ENCODE results near the gene GNG13.
A peak's percentile ranks its signal among the peaks of the same experiment; 100 is the strongest.
"Not testable (repeated sequence)": the region's sequence is repeated elsewhere in the genome, so short reads cannot be mapped to it uniquely, and the experiment has no call there.

GNG13 gene

DNA sequence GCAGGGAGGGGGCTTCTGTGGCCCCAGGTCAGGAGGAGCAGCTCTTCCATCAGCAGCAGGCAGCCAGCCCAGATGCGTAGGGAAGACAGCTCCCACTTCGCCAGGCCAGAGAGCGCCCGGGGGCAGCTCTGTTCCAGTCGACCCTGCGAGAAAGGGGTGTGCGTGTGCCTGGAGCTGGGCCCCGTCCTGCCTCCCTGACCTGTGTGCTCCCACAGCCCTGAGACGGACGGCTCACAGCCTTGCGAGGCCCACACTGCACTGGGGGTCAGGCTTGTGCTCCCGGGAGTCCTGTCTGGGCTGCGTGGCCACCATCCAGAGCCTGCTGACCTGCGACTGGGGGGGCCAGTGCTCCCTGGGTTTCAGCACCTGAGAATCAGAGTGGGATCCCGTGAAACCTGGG, 40.5 kb downstream of the GNG13 start:
- no peak for DNase-seq

GRCh38 chr16:759110-759910, 41.2 kb downstream of the GNG13 start:
- peak; percentile 17 for DNase-seq

DNA sequence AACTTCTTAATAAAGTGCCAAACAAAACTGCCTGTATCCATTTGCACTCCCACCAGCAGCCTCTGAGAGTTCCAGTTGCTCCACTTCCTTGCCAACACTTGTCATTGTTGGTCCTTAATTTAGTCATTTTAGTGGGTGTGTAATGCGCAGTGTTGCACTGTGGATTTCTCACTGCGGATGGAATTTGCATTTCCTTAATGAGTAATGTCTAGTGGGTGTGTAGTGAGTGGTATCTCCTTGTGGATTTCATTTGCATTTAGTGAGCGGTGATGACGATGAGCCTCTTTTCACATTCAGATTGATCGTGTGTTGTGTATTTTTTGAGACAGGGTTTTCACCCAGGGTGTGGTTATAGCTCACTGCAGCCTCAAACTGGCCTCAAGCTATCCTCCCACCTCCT, 44.1 kb downstream of the GNG13 start:
- no peak for DNase-seq

GRCh38 chr16:754656-755055, 45.9 kb downstream of the GNG13 start:
- DNase-seq, result no peak

DNA sequence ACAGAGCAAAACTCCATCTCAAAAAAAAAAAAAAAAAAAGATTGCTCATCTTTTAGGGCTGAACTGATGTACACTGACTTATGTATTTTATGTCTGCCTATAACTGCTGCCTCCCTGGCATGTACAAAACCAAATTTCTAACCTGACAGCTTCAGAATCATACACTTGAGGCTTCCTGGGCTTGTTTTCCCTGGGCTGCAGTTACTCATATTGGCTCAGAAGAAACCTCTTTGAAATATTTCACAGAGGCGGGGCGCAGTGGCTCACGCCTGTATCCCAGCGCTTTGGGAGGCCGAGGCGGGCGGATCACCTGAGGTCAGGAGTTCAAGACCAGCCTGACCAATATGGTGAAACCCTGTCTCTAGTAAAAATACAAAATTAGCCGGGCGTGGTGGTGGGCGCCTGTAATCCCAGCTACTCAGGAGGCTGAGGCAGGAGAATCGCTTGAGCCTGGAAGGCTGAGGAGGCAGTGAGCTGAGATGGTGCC, 46.4 kb downstream of the GNG13 start:
- not testable (repeated sequence) for DNase-seq

DNA sequence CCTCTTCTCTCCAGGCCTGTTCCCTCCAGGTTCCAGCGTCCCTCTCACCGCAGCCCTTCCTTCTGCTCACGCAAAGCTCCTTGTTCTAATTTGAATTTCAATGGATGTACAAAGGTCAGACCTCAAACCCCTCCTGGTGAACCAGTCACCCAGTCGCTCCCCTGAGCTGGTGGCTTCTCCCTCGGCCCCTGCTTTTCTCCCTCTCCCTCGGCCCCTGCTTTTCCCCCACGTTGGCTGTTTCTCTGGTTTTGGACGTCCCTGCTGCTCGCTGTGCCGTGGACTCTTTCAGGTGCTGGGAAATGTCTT, 48.6 kb downstream of the GNG13 start:
- DNase-seq, result no peak

GRCh38 chr16:751152-752006, 49.2 kb downstream of the GNG13 start:
- DNase-seq, result no peak

- no peak for DNase-seq
These were observed 50.0 kb downstream of the GNG13 start for GRCh38 chr16:750485-750884.

GRCh38 chr16:749010-749409, 51.5 kb downstream of the GNG13 start:
- no peak for DNase-seq

All from DMS79 treated with DMSO at 0.1 percent for 48 hours (cell line).